ENCODE results near the gene TEX19.

DNA sequence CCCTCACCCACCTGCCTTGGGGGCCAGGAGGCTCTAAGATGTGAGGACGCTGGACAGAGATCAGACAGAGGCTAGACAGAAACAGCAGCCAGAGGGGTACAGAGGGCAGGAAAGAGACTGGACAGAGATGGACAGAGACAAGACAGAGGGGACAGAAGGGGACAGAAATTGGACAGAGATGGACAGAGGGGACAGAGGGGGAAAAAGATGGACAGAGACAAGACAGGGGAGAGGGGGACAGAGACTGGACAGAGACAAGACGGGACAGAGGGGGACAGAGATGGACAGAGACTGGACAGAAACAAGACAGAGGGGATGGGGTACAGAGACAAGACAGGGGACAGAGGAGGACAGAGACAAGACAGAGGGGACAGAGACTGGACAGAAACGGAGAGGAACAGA lies 28.7 kb downstream of the TEX19 start:
- TF ChIP-seq, protein P1, sequence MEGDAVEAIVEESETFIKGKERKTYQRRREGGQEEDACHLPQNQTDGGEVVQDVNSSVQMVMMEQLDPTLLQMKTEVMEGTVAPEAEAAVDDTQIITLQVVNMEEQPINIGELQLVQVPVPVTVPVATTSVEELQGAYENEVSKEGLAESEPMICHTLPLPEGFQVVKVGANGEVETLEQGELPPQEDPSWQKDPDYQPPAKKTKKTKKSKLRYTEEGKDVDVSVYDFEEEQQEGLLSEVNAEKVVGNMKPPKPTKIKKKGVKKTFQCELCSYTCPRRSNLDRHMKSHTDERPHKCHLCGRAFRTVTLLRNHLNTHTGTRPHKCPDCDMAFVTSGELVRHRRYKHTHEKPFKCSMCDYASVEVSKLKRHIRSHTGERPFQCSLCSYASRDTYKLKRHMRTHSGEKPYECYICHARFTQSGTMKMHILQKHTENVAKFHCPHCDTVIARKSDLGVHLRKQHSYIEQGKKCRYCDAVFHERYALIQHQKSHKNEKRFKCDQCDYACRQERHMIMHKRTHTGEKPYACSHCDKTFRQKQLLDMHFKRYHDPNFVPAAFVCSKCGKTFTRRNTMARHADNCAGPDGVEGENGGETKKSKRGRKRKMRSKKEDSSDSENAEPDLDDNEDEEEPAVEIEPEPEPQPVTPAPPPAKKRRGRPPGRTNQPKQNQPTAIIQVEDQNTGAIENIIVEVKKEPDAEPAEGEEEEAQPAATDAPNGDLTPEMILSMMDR (IDR thresholded peaks at IDR 0.05), result no peak
- TF ChIP-seq POLR2A (IDR thresholded peaks at IDR 0.05) (no peak), EP300 (IDR thresholded peaks at IDR 0.05) (no peak)
